ENCODE results near the gene XRRA1.
"Not testable (repeated sequence)": the region's sequence is repeated elsewhere in the genome, so short reads cannot be mapped to it uniquely, and the experiment has no call there.

The XRRA1 gene

GRCh38 chr11:74895340-74896116, 53.4 kb downstream of the XRRA1 start:
- no peak for DNase-seq

- not testable (repeated sequence) for DNase-seq
These were observed 55.9 kb downstream of the XRRA1 start for GRCh38 chr11:74893015-74893414.

- DNase-seq = peak; percentile 18
These were observed 71.8 kb downstream of the XRRA1 start for GRCh38 chr11:74877132-74877531.

DNA sequence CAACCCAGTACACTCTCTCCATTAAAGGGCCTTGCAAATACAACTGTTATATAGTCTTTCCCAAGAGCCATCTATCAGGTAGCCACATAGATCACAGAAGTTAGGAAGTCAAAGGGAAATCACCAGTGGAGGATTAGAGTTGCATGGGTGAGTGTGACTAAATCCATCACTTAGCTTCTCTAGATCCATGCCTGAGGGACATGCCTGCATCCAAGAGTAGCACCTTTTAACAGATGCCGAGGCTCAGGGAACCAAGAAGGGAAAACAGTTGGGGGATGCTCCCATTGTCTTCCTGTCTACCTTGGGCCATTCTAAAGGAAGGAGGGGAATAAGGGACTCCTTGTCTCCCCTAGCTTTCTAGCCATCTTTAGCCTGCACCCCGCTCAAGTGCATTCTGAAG, 77.9 kb downstream of the XRRA1 start:
- DNase-seq = peak; percentile 7

GRCh38 chr11:74870485-74870884, 78.4 kb downstream of the XRRA1 start:
- peak; percentile 39 for DNase-seq

- DNase-seq = no peak
These were observed 82.3 kb downstream of the XRRA1 start for GRCh38 chr11:74866557-74866956.

GRCh38 chr11:74863410-74863809, 85.5 kb downstream of the XRRA1 start:
- no peak for DNase-seq

- DNase-seq = no peak
These were observed 88.1 kb downstream of the XRRA1 start for GRCh38 chr11:74860743-74861142.

GRCh38 chr11:74853223-74853622, 95.7 kb downstream of the XRRA1 start:
- no peak for DNase-seq

DNA sequence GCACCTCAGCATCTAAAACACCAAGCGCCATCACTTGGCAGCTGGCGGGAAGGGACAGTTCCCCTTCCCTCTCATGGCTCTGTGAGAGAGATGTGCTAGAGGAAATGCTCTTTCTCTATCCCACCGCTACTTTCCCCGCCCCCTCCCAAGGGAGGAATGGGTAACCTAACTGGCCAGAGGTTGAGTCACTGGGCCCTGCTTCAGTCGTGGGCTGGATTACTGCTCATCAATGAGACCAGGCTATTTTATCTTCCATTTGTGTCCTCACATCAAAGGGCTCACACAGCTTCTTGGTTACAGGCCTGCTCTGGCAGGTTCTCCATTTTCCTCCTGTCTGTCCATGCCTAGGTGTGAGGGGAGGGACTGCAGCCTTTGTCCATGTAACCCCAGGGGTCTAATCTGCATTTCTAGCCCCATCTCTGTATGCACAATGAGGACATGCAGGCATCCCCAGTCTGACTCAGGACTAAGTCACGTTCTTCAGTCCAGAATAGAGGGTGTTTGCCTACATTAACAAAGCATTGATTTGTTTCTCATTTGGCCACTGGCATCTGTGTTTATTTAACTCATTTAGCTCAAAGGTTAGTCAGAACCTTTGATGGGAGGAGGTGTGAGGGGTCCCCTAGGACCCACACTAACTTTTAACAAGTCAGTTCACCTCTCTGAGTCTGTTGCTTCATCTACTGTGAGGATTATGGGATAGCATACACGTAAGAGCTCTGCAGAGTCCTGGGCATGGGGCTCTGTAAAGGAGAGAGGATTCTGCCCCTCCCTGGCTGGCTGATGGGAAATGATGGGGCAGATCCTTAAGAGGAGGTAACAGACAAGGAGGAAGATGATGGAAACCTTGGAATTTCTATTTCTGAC, 99.1 kb downstream of the XRRA1 start:
- DNase-seq = peak; percentile 84

DNA sequence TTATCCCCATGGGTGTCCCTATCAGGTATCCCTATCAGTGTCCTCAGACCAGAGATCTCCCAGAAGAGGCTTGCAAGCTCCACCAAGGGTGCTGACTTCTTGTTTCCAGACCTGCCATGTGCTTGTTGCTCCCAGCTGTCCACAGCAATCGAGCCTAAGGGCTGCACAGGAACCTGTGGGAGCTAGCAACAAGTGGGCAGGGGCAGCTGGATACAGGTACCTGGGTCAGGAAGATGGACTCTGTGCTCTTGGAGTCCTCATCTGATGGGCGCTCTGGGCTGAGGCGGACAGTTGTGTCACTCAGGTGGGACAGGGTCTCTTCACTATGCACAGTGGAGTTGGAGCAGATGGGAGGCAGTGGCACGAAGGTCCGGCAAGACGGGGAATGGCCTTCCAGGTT, 101.0 kb downstream of the XRRA1 start:
- no peak for DNase-seq

DNA sequence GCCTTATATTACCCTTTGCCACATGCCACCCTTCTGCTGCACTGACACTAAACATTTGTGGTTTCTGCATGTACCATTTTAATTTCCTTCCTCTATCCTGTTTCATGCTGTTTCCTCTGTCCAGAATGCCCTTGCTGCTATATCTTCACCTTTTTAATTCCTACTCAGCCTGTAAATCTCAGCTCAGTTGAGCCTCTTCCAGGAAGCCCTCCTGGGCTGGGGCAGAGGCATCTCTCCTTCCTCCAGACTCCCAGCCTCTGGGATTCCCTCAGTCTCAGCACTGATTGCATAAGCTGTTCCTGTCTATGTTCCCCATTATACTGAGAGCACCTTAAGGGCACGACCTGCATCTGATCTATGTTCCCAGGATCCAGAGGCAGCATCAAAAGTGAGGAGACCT, 101.5 kb downstream of the XRRA1 start:
- DNase-seq = no peak

GRCh38 chr11:74846770-74847169, 102.1 kb downstream of the XRRA1 start:
- DNase-seq = no peak

DNA sequence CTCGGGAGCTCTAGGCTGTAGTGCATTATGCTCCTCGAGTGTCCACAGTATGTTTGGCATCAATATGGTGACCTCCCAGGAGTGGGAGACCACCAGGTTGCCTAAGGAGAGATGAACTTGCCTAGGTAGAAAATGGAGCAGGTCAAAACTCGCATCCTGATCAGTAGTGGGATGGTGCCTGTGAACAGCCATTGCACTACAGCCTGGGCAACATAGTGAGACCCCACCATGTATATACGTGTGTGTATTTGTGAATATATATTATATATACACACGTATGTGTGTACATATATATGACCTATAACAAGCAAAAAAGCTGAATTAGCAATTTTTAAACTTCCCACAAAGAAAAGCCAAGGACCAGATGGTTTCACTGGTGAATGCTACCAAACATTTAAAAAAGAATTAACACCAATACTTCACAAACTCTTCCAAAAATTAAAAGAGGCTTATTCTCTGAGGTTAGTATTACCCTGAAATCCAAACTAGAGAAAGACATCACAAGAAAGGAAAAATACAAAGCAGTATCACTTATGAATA, 102.8 kb downstream of the XRRA1 start:
- DNase-seq = no peak

- DNase-seq = no peak
These were observed 104.0 kb downstream of the XRRA1 start for GRCh38 chr11:74844865-74845264.

- DNase-seq = no peak
These were observed 104.8 kb downstream of the XRRA1 start for GRCh38 chr11:74844072-74844471.

- no peak for DNase-seq
These were observed 105.9 kb downstream of the XRRA1 start for GRCh38 chr11:74842967-74843366.

DNA sequence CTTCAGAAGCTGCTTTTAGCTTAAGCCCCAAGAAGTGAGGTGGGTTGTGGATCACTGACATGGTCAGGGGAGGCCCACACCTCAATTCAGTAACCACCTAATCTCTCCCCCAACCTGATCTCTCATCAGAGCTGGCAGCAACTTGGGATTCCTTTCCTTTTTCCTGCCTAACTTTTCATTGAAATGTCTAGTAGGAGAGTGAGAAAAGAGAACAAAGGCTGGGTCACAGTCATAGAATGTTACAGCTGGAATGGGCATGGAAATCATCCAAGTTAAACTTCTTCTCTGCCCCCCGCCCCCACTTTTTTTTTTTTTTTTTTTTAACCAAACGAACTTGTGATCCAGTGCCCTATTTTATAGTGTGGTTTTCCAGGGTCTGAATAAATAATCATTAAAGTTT, 108.4 kb downstream of the XRRA1 start:
- DNase-seq = no peak

- no peak for DNase-seq
These were observed 108.9 kb downstream of the XRRA1 start for GRCh38 chr11:74839971-74840370.

GRCh38 chr11:74839446-74839845, 109.4 kb downstream of the XRRA1 start:
- no peak for DNase-seq

DNA sequence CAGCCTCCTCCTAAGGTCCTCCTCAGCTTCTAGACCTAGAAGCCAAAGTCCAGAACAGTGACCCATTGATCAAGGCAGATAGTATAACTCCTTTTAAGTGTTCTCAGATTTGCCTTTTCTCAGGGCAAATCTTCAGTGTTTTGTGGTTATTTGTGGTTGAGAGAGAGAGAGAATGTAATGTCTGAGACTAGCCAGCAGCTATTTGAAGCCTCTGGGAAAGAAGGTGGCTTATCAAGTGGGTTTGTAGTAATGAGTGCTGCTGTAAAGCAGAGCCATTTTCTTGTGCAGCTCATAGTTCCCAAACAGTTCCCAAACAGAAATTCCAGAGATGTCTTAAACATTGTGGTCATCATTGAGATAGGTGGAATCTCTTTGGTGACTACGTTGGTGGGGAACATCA, 110.7 kb downstream of the XRRA1 start:
- DNase-seq = no peak

GRCh38 chr11:74837191-74837590, 111.7 kb downstream of the XRRA1 start:
- no peak for DNase-seq

DNA sequence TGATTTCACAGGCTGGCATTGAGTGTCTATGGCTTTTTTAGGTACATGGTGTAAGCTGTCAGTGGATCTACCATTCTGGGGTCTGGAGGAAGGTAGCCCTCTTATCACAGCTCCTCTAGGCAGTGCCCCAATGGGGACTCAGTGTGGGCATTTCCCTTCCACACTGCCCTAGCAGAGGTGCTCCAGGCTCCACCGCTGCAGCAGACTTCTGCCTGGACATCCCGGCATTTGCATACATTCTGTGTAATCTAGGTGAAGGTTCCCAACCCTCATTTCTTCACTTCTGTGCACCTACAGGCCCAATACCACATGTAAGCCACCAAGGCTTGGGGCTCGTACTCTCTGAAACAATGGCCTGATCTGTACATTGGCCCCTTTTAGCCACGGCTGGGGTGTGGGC, 122.0 kb downstream of the XRRA1 start:
- DNase-seq = no peak

- not testable (repeated sequence) for DNase-seq
These were observed 123.3 kb downstream of the XRRA1 start for GRCh38 chr11:74825596-74825995.

Measured in fibroblast of skin of right biceps (primary cell).